Caki2 (cell line): ENCODE results near the gene CLASP1. TPM values are rescaled to one million over a fixed set of nuclear protein-coding genes. Genes with fewer than 3 reads are reported as not detected.
"Not testable (repeated sequence)": the region's sequence is repeated elsewhere in the genome, so short reads cannot be mapped to it uniquely, and the experiment has no call there.

Experiments used
- DNase-seq: peaks from one replicate; pipeline ENCODE4 v3.0.0-alpha.2; 2015; ENCODE audit warnings: low read depth
- in situ Hi-C: cut with HindIII; loops from 2 replicates; pipeline ENCODE4 v1.10.0; 2016; ENCODE audit warnings: low sequenced_read_pairs, low pct_unique_long_range_greater_than_20kb, mixed read lengths
- total RNA-seq: library from RNA; depleted of rRNA; stranded (reverse); fragments of >200 nt; shearing (Covaris generic); gene quantifications from 2 replicates; pipeline ENCODE4 v1.2.3, GENCODE V29; 2014; ENCODE audit warnings: low replicate concordance

CLASP1 gene
- total RNA-seq, 1 experiment from 2014 or later: 21.0 TPM

- in situ Hi-C loops: no loop called here
- no peak for DNase-seq
These were observed 266.5 kb downstream of the CLASP1 start for GRCh38 chr2:121382744-121383143.

GRCh38 chr2:121377646-121378045, 271.6 kb downstream of the CLASP1 start:
- DNase-seq: no peak
- in situ Hi-C loops: no loop called here

- in situ Hi-C loops: no loop called here
- DNase-seq: no peak
These were observed 272.6 kb downstream of the CLASP1 start for GRCh38 chr2:121376535-121377250.

GRCh38 chr2:121375621-121376159, 273.6 kb downstream of the CLASP1 start:
- in situ Hi-C loops: no loop called here
- no peak for DNase-seq

GRCh38 chr2:121374412-121375075, 274.7 kb downstream of the CLASP1 start:
- DNase-seq, in situ Hi-C loops: not testable (repeated sequence)

- in situ Hi-C loops: no loop called here
- no peak for DNase-seq
These were observed 276.4 kb downstream of the CLASP1 start for GRCh38 chr2:121372721-121373353.

GRCh38 chr2:121372082-121372481, 277.2 kb downstream of the CLASP1 start:
- in situ Hi-C loops: no loop called here

GRCh38 chr2:121368836-121369235, 280.4 kb downstream of the CLASP1 start:
- in situ Hi-C loops: no loop called here
- DNase-seq: no peak

More at GRCh38 chr2:121372082-121372481, 277.2 kb downstream of the CLASP1 start:
- DNase-seq: no peak

- in situ Hi-C loops: no loop called here
- no peak for DNase-seq
These were observed 281.1 kb downstream of the CLASP1 start for GRCh38 chr2:121368155-121368554.

- in situ Hi-C loops: no loop called here
- no peak for DNase-seq
These were observed 281.9 kb downstream of the CLASP1 start for GRCh38 chr2:121367246-121367900.

- DNase-seq: no peak
- in situ Hi-C loops: no loop called here
These were observed 283.2 kb downstream of the CLASP1 start for GRCh38 chr2:121366040-121366439.

- DNase-seq: no peak
- in situ Hi-C loops: no loop called here
These were observed 284.2 kb downstream of the CLASP1 start for GRCh38 chr2:121365061-121365460.

- in situ Hi-C loops: no loop called here
These were observed 285.4 kb downstream of the CLASP1 start for GRCh38 chr2:121363632-121364420.

GRCh38 chr2:121362774-121363173, 286.5 kb downstream of the CLASP1 start:
- no peak for DNase-seq
- in situ Hi-C loops: no loop called here

More at GRCh38 chr2:121363632-121364420, 285.4 kb downstream of the CLASP1 start:
- peak; percentile 92 for DNase-seq

GRCh38 chr2:121362226-121362625, 287.0 kb downstream of the CLASP1 start:
- no peak for DNase-seq
- in situ Hi-C loops: no loop called here

GRCh38 chr2:121360566-121361300, 288.5 kb downstream of the CLASP1 start:
- peak; percentile 53 for DNase-seq
- in situ Hi-C loops: no loop called here
